C1 segment of cervical spinal cord (tissue), 14 donors: ENCODE results near the gene SYPL2.

Experiments used
- DNase-seq, 14 donors: peaks; one replicate each; lab custom pipeline; 2025; lab: John Stamatoyannopoulos, UW

The SYPL2 gene

DNA sequence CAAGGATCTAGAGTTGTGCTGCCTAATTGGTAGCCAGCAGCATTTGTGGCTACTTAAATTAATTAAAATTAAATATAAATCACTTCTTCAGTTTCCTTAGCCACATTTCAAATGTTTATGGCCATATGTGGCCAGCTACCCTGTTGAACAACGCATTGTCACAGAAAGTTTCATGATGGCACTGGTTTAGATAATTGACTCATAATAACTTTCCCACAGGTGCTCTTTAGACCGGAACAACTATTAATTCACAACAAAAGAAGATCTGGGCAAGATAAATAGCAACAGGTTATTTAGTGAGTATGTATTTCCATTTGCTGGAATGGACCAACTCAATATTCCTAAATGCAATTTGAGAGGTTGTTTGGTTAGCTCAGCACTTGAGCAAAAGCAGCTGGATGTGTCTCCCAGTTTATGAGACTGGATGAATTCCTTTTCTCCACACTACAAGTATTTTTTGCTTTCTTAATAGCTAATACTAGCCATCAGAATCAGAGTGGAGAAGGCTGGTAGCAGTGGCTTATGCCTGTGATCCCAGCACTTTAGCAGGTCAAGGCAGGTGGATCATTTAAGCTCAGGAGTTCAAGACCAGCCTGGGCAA, 46.9 kb downstream of the SYPL2 start:
- DNase-seq, result no peak

DNA sequence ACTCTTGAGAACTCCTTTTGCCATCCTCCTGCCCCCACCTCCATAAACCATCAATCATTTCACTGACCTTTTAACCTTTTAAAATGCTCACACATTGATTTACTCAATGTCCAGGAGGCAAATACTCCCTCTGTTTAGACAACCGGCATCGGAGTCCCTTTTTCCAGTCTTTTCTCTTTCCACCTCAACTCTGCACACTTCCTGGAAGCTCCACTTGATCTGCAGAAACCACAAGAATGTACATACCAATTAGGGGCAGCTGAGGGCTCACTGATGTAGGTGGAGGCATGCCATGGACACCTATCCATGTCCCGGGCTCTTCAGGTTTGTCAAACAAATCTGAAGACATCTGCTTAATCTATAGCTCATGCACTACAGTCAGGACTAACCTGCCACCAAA, 48.5 kb downstream of the SYPL2 start:
- no peak for DNase-seq

DNA sequence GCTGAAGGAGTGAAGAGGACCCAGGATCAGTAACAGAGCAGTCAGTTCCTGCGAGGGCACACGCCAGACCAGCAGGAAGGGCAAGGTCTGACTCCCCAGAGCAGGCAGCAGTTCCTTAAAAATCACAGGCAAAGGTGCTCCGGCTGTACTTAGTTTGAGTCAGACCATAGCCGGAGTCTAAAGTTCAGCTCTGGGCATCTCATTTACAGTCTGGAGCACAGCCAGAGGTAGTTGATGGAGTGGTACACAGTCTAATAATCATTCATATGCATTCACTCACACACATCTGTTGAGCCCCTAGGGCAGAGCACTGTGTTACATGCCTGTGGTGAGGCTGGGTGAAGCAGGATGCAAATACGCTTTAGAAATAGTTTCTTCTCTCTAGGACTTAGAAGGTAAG, 50.5 kb downstream of the SYPL2 start:
- DNase-seq, result no peak

DNA sequence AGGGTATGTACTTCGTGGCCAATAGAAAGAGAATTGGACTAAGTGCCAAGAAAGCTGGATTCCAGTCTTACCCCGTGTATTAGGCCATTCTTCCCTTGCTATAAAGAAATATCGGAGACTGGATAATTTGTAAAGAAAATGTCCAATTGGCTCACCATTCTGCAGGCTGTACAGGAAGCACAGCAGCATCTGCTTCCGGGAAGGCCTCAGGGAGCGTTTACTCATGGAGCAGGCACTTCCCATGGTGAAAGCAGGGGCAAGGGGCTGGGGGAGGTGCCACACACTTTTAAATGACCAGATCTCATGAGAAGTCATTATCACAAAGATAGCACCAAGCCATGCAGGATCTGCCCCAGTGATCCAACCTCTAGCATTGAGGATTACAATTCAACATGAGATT, 51.0 kb downstream of the SYPL2 start:
- DNase-seq, result no peak

DNA sequence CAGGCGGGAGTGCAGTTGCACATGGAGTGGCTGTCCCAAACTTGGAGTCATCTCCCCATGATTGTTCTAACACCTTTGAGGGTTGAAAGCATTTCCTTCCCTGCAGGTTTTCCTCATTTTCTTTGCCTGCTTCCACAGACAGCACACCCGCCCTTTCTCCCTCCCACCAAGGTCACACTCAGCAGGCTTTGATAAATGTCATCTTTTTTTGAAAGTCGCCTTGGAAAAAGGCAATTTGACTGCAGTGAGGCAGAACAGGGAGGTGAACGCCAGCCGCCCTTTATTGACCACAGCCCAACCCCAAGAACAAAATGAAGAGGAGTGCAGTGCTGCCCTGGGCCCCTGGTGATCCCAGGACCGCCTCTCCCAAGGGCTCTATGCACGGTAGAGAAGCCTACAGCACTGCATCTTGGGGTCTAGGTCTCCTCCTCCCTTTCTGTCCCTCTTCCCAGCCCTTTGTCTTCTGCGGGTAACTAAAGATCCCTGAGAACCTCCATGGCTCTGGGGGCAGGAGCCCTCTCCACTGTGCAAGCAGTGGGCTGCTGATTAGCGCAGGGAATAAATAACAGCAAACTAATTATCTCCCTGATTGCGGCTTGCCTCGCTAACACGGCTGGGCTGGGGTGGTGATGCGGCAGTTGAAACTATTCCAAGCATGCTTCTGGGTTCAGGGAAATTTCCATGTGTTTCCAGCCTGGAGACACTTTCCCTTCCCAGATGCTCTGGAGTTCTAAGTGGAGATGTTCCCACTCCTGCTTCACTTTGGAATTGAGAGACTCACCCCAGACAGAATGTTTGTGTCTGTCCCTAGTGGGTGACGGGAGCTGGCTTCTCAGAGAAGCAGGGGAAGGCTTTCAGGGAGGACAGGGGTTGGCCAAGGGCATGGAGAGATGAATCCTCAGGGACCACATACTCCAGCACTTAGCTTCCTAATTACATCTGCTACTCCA, 54.9 kb downstream of the SYPL2 start:
- DNase-seq, result no peak

DNA sequence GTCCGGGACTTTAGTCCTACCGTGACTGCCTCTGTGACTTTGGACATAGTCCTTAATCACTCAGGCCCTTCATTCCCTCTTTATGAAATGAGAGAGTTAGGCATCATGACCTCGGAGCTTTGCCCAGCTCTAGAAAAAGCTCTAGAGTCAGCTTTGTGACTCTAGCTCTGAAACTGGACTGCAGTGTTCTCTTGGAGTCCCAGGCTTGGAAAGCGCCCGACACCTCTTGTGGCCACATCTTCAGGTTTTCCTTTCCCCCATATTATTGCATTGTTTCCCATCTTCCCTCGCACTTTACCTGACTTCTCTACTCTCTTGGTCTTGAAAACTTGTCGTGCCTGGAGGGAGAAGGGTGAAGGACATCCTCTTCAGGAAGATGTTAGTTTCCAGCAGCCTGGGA, 55.7 kb downstream of the SYPL2 start:
- DNase-seq, result no peak

DNA sequence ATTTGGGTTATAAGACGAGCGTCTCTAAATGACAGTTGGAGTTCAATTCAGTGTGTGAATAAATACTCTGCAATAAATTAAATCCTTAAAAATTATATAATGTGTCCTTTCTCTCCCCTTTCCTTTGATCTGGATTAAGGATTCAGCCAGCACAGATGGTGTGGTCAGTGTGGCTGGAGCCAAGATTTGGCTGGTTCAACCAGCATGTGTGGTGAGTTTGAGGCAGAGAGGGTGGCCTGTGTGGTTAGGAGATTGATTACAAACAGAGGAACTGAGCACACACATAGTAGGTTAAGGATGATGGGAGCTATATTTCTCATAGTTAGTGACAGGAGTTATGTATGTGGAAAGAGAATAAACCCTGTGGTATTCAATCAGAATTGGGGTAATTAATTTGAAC, 57.4 kb downstream of the SYPL2 start:
- DNase-seq, result peak in 1 of 14 donors; percentile 75

DNA sequence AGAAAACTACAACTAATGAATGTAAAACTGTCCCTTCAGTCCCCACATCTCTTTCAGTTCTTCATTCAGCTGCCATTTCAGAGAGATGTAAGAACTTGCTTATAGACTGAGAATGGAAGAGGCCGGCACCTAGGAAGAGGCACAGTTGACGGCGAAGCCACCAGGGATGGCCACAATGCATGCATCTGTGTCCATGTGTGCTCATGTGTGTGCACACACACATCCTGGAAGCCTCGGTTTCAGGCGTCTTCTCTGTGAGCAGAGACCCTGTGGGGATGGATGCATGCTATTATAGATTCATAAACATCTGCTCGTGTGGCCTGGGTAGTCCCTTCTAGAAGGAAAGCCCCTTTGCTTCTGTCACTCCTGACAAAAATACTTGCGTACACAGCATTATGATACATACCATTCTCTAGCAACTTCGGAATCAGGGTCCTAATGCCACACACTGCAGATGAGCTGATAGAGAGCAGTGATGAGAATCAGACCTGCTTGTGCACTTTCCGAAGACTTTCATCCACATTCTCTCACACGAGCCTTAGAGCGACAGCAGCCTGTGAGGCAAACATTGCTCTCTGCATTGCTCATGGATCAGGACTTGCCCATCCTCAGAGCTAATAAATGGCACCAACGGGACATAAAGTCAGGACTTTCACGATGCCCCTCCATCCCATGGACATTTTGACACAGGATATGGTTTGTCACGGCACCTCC, 60.9 kb downstream of the SYPL2 start:
- DNase-seq, result no peak

DNA sequence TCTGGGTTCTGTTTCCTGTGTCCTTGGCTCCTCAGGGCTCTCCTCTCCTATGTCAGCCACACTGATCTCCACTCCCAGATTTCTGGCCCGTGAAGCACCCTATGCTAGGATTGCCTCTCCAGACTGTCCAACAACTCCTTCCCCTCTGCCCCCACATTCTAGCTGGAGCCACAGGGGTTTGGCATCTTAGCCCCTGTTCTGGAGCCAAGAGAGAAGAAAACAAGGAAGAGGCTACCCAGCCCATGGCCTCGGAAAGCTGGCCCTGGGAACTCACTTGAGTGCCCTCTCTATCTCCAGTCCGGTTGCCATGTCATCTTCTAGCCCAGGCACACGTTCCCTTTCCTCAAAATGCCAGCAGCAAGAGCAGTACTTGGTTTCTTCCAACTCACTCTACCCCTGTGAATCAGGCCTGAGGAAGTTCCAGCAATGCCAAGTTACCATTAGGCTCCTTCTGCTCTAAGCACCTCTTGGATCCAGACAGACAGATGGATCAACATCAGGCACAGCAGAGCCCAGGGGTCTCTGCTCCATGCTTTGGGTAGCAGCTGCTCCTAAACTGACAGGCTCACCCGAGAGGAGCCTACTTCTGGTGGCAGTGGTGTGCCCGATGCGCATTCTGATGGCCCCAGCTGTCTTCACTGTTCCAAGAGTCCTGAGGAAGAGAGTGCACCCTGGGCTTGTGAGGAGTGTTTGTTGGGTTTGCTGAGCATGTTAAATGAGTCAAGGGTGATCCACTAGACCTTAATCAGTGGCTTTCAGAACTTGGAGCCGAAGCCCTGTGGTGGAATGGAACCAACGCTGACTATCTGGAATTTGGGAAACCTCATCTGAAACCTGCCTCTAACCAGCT, 61.7 kb downstream of the SYPL2 start:
- DNase-seq, result no peak

DNA sequence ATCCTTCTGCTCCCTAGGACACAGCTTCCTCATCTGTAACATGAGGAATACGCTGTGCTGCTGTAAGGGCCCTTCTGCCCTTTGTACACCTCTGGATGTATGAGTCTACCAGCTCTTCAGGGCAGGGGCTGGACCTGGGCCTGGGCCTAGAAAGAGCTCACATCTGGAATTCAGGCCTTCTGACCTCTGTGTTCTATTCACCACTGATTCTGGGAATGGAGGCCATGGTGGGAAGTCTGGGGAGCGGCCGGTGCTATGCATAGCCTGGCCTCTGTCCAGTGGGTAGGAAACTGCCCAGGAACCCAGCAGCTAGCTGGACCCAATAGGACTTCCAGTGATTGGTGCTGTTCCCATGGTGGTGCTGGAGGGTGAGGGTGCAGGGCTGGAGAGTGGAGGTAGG, 62.4 kb downstream of the SYPL2 start:
- no peak for DNase-seq

DNA sequence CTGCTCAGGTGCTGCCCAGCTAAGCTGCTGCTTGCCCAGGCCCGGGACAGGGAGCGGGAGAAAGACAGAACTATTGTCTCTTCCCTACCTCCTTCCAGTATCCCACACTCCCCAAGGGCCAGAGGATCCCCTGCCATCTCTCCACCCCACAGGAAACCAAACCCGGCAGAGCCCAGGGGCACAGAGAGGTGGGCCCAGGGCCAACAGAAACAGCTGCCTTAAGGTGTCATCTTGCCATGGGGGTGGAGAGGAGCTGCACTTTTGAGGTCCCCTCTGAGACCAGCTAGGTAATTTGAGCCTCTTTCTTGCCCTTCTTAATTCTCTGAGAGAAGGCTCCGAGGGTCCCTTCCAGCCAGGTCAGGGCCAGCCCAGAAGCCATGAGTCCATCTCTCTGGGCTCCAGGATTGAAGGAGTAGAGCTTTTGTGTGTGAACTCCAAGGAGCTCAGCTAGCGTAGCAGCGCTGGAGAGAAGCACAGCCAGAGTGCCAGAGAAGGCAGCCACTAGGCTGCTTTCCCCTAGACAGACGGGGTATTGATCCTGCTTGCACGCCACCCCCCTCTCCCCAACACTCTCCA, 63.6 kb downstream of the SYPL2 start:
- peak in 1 of 14 donors; percentile 73 for DNase-seq

DNA sequence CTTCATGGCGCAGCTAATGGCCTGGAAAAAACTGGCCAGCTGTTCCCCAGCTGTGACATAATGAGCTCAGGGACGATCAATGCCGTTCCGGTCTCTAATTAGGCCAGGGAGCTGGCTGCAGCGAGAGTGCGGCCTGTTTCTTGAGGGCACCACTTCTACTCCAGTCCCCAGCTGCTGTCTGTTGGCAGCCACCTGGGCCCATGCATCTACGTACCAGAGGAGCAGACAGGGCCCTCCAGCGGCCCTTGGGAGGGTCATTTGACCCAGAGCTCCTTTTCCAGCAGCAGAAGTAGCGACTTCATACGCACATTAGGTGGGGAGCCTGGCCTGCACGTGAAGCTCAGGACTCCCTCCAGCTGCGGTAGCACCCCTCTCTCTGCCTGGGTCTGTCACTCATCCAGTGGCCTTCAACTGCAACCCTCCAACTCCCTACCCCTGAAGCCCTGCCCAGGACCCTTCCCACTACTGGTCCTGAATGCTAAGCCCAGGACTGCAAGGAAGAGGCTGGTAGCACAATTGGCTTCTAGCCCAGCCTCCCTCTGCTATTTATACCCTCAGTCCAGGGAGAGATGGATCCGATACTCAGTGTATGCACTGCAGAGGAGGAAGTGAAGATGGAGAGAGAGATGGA, 64.2 kb downstream of the SYPL2 start:
- peak in 8 of 14 donors; percentile 30 to 73 (median 47) for DNase-seq

DNA sequence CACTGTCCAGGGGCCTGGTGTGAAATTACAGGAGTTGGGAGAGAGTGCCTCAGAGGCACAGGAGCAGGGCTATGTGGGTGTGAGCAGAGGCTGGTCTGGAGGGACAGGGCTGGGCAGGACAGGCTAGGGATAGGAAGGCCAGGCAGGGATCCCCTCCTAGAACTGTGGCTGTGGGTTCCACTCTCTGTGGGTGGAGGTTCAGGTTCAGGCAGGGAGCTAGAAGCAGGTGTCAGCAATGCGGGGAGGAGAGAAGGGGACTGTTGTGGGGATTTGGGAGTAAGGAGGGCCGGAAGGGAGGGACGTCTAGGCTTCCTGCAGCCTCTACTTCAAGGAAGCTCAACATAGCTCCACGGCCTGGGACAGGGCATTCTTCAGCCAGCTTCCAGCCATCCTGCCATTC, 65.0 kb downstream of the SYPL2 start:
- DNase-seq, result peak in 1 of 14 donors; percentile 20
